H1 (cell line): ENCODE measurements around the gene HYCC1. TPM values are rescaled to one million over a fixed set of nuclear protein-coding genes. Genes with fewer than 3 reads are reported as not detected.
"Not testable (repeated sequence)": the region's sequence is repeated elsewhere in the genome, so short reads cannot be mapped to it uniquely, and the experiment has no call there.

ENCODE experiments used
- CTCF ChIA-PET: fragments of 300-600 bp; sonication (Branson Sonifier 250); formaldehyde crosslinking; loops from one replicate; lab custom pipeline; 2021; ENCODE audit not compliant: partially characterized antibody; lab: Charles Lee
- POLR2A ChIA-PET: fragments of 300-600 bp; sonication (Branson Sonifier 250); formaldehyde crosslinking; loops from one replicate; lab custom pipeline; 2021; ENCODE audit warnings: inconsistent platforms; ENCODE audit not compliant: partially characterized antibody; lab: Charles Lee
- DNase-seq, 2 experiments: peaks; one replicate each; pipeline versions ENCODE4 v3.0.0 to v3.0.0-alpha.2; 2010 to 2022; ENCODE audit warnings: low spot score in 2 of 2, low read depth in 1 of 2, mixed read lengths in 1 of 2
- FAIRE-seq: peaks from 2 replicates; lab custom pipeline; 2011; peaks lifted over from hg19 to GRCh38; lab: Jason Lieb, UNC
- H2AFZ ChIP-seq: 2 replicates; pipeline ENCODE4 v1.8.1; 2012; ENCODE audit warnings: low read length, inconsistent platforms
- H2AK5ac ChIP-seq: 2 replicates; pipeline ENCODE4 v1.6.1; 2013; ENCODE audit warnings: low read depth, low read length
- H2BK120ac ChIP-seq: replicated peaks from 2 replicates; pipeline ENCODE3; 2013; ENCODE audit warnings: low read depth, low read length, inconsistent platforms
- H2BK12ac ChIP-seq: 2 replicates; pipeline ENCODE4 v1.6.1; 2013; ENCODE audit warnings: low read depth, low read length
- H2BK15ac ChIP-seq: 2 replicates; pipeline ENCODE4 v1.6.1; 2013; ENCODE audit warnings: low read length
- H2BK20ac ChIP-seq: 2 replicates; pipeline ENCODE4 v1.6.1; 2013; ENCODE audit warnings: low read length
- H2BK5ac ChIP-seq: 2 replicates; pipeline ENCODE4 v1.6.1; 2013; ENCODE audit warnings: low read depth, low read length
- H3K14ac ChIP-seq: 2 replicates; pipeline ENCODE4 v1.6.1; 2013; ENCODE audit warnings: inconsistent platforms; ENCODE audit not compliant: insufficient read length
- H3K18ac ChIP-seq: 2 replicates; pipeline ENCODE4 v1.6.1; 2013; ENCODE audit warnings: low read length; ENCODE audit errors: extremely low read depth
- H3K23ac ChIP-seq: 2 replicates; pipeline ENCODE4 v1.6.1; 2013; ENCODE audit warnings: inconsistent platforms; ENCODE audit not compliant: insufficient read length
- H3K23me2 ChIP-seq: 2 replicates; pipeline ENCODE4 v1.6.1; 2013; ENCODE audit warnings: low read depth, low read length
- H3K27ac ChIP-seq: 2 replicates; pipeline ENCODE4 v1.6.1; 2011; ENCODE audit warnings: low read depth, low read length, inconsistent platforms
- H3K27me3 ChIP-seq, 4 experiments: replicated peaks in 1 of 4; 1 replicate in 1 of 4; 2 replicates in 3 of 4; pipeline versions ENCODE4 v1.6.1 to v1.8.1; 2011 to 2013; ENCODE audit warnings: low read length in 3 of 4, mild to moderate bottlenecking in 3 of 4, inconsistent platforms in 2 of 4, mixed read lengths in 2 of 4, moderate library complexity in 1 of 4; ENCODE audit not compliant: control insufficient read depth in 3 of 4, insufficient read depth in 3 of 4; ENCODE audit errors: extremely low read depth in 1 of 4
- H3K36me3 ChIP-seq, 4 experiments: 2 replicates each; pipeline versions ENCODE4 v1.6.1 to v1.8.1; 2011 to 2013; ENCODE audit warnings: mild to moderate bottlenecking in 4 of 4, low read length in 3 of 4, moderate library complexity in 2 of 4, control low read depth in 1 of 4, inconsistent platforms in 1 of 4; ENCODE audit not compliant: insufficient read depth in 4 of 4, control insufficient read depth in 2 of 4
- H3K4ac ChIP-seq: replicated peaks from 2 replicates; pipeline ENCODE3; 2013; ENCODE audit warnings: low read length, low read depth, mixed read lengths, inconsistent platforms; ENCODE audit not compliant: insufficient read length
- H3K4me1 ChIP-seq, 4 experiments: replicated peaks in 1 of 4; 1 replicate in 1 of 4; 2 replicates in 3 of 4; pipeline versions ENCODE4 v1.6.1 to v1.8.1; 2011 to 2013; ENCODE audit warnings: low read length in 3 of 4, inconsistent platforms in 2 of 4, mixed read lengths in 1 of 4; ENCODE audit not compliant: insufficient read depth in 4 of 4, control insufficient read depth in 3 of 4
- H3K4me2 ChIP-seq, 2 experiments: 2 replicates each; pipeline versions ENCODE4 v1.6.1 to v1.8.1; 2011 to 2013; ENCODE audit warnings: low read depth in 2 of 2, low read length in 2 of 2, control low read depth in 1 of 2, inconsistent platforms in 1 of 2, mild to moderate bottlenecking in 1 of 2; ENCODE audit not compliant: insufficient read depth in 1 of 2
- H3K4me3 ChIP-seq, 4 experiments: fragments of 200-600, 300-600 bp in 1 of 4; sonication (generic), shearing (Covaris generic), sonication (Bioruptor Twin) in 1 of 4; 2 replicates each; pipeline versions ENCODE4 v1.5.1 to v1.8.1; 2011 to 2016; ENCODE audit warnings: low read length in 4 of 4, low read depth in 3 of 4, control low read depth in 2 of 4, inconsistent platforms in 2 of 4, mild to moderate bottlenecking in 2 of 4, mixed read lengths in 1 of 4, moderate library complexity in 1 of 4; ENCODE audit not compliant: insufficient read depth in 2 of 4; ENCODE audit errors: extremely low read depth in 1 of 4
- H3K56ac ChIP-seq: replicated peaks from 2 replicates; pipeline ENCODE3; 2013; ENCODE audit warnings: low read depth, mild to moderate bottlenecking, mixed read lengths, low read length, inconsistent platforms; ENCODE audit not compliant: insufficient read length
- H3K79me1 ChIP-seq: 2 replicates; pipeline ENCODE4 v1.6.1; 2013; ENCODE audit warnings: low read depth, low read length, control low read depth
- H3K79me2 ChIP-seq, 2 experiments: 2 replicates each; pipeline versions ENCODE4 v1.6.1 to v1.8.1; 2012 to 2013; ENCODE audit warnings: low read length in 2 of 2, mild to moderate bottlenecking in 2 of 2, inconsistent platforms in 1 of 2; ENCODE audit not compliant: insufficient read depth in 2 of 2, control insufficient read depth in 1 of 2
- H3K9ac ChIP-seq, 4 experiments: replicated peaks in 1 of 4; 1 replicate in 1 of 4; 2 replicates in 3 of 4; pipeline versions ENCODE4 v1.6.1 to v1.8.1; 2011 to 2013; ENCODE audit warnings: low read depth in 3 of 4, low read length in 3 of 4, control low read depth in 2 of 4, mild to moderate bottlenecking in 2 of 4, moderate library complexity in 2 of 4, inconsistent platforms in 1 of 4; ENCODE audit errors: extremely low read depth in 1 of 4
- H3K9me3 ChIP-seq, 2 experiments: 2 replicates each; pipeline versions ENCODE4 v1.6.1 to v1.8.1; 2012 to 2013; ENCODE audit warnings: mild to moderate bottlenecking in 2 of 2, moderate library complexity in 2 of 2, control low read depth in 1 of 2, inconsistent platforms in 1 of 2, low read depth in 1 of 2, low read length in 1 of 2, mixed read lengths in 1 of 2; ENCODE audit not compliant: insufficient read depth in 2 of 2
- H4K20me1 ChIP-seq, 2 experiments: replicated peaks in 1 of 2; 2 replicates each; pipeline versions ENCODE3 to v1.8.1; 2011 to 2013; ENCODE audit warnings: inconsistent platforms in 2 of 2, low read length in 2 of 2, mild to moderate bottlenecking in 1 of 2; ENCODE audit not compliant: insufficient read depth in 2 of 2, control insufficient read depth in 1 of 2
- H4K5ac ChIP-seq: 2 replicates; pipeline ENCODE4 v1.6.1; 2013; ENCODE audit warnings: low read length, low read depth, mixed read lengths, inconsistent platforms; ENCODE audit not compliant: insufficient read length
- H4K8ac ChIP-seq: 2 replicates; pipeline ENCODE4 v1.8.0; 2013; ENCODE audit warnings: mild to moderate bottlenecking, moderate library complexity, low read length, inconsistent platforms; ENCODE audit not compliant: insufficient read depth; ENCODE audit errors: extremely low read depth
- H4K91ac ChIP-seq: replicated peaks from 2 replicates; pipeline ENCODE3; 2013; ENCODE audit warnings: low read length, mixed read lengths, inconsistent platforms; ENCODE audit not compliant: insufficient read length
- CEBPB ChIP-seq: IDR thresholded peaks from 2 replicates; pipeline ENCODE4 v1.6.1; 2012; ENCODE audit warnings: low read depth, low read length
- WGBS, 2 experiments: shearing (Covaris generic) in 1 of 2; methylation state at CpG; one replicate each; pipeline versions ENCODE4 v1.1.6 to v1.1.7; 2013 to 2015; ENCODE audit warnings: low lambda C conversion rate in 2 of 2, mixed read lengths in 2 of 2, inconsistent platforms in 1 of 2, low coverage in 1 of 2, missing lambda C conversion rate in 1 of 2; ENCODE audit not compliant: insufficient replicate concordance in 2 of 2, insufficient coverage in 1 of 2, insufficient read length in 1 of 2; ENCODE audit errors: extremely low coverage in 1 of 2, missing lambda C conversion rate in 1 of 2; 5-methylcytosine and 5-hydroxymethylcytosine counted together
- polyA plus RNA-seq, 7 experiments: library from polyadenylated mRNA; depleted of rRNA in 3 of 7; stranded (reverse) in 5 of 7; unstranded in 2 of 7; fragments of >200 nt in 5 of 7; fragments of 200-250 nt in 2 of 7; gene quantifications; 1 replicate in 5 of 7; 2 replicates in 1 of 7; 4 replicates in 1 of 7; pipeline versions ENCODE4 v1.2.1 to v1.2.3, GENCODE V29; 2011 to 2013; ENCODE audit warnings: missing spikeins in 2 of 7, mixed read lengths in 2 of 7
- total RNA-seq: library from RNA; stranded (reverse); fragmentation: NEBNext Ultra II Directional; extraction: Animal tissue kit (Norgen Biotek cat#: 25700); gene quantifications from 2 replicates; pipeline ENCODE4 v1.2.1, GENCODE V29; 2021

HYCC1 gene
- total and polyA plus RNA-seq, 2 of the 8 experiments (the other 6 are each of a cell fraction or from before 2014, with no cell fraction given): 20.2 to 142 TPM

DNA sequence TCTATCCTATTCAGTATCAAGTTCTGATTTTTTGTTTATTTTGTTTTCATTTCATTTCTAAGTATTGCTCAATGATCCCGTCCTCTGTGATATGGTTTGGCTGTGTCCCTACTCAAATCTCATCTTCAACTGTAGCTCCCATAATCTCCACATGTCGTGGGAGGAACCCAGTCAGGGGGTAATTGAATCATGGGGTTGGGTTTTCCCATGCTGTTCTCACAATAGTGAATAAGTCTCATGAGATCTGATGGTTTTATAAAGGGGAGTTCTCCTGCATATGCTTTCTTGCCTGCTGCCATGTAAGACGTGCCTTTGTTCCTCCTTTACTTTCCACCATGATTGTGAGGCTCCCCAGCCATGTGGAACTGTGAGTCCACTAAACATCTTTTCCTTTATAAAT lies 39.3 kb downstream of the HYCC1 start:
- H3K27ac ChIP-seq, H3K9ac ChIP-seq, H3K79me1 ChIP-seq, CTCF ChIA-PET, H3K4me2 ChIP-seq, H4K20me1 ChIP-seq, H4K5ac ChIP-seq, POLR2A ChIA-PET, H3K27me3 ChIP-seq, H2BK120ac ChIP-seq, H4K91ac ChIP-seq, H3K18ac ChIP-seq, H2BK12ac ChIP-seq, H3K56ac ChIP-seq, H3K23me2 ChIP-seq, H2BK20ac ChIP-seq, H3K9me3 ChIP-seq, H3K4me3 ChIP-seq, H3K4me1 ChIP-seq, H3K4ac ChIP-seq, H3K79me2 ChIP-seq, H3K23ac ChIP-seq, H4K8ac ChIP-seq, H3K14ac ChIP-seq, H2AK5ac ChIP-seq, H2BK15ac ChIP-seq, H2AFZ ChIP-seq, H2BK5ac ChIP-seq, DNase-seq: not testable (repeated sequence)
- WGBS, 2 experiments: 69% methylated on average over 3 of the region's 3 CpGs; no CpG with 5 or more reads in 1 of the 2 experiments
- peak; percentile 19 for FAIRE-seq
- peak; percentile 12; the same call in 1 of the 2 replicates for TF ChIP-seq CEBPB
- peaks cover 0 to 38% (median 3%) of the 10 kb centered on the region in 4 experiments; a peak in 6 of 8 replicates for H3K36me3 ChIP-seq
